CD4-positive, alpha-beta memory T cell (primary cell): Measurements from ENCODE around the gene MYO1D. TPM values are rescaled to one million over a fixed set of nuclear protein-coding genes. Genes with fewer than 3 reads are reported as not detected.

ENCODE experiments used
- CTCF ChIA-PET: fragments of 350-600 bp; sonication (Branson Sonifier 250); formaldehyde crosslinking; loops from one replicate; lab custom pipeline; 2021; ENCODE audit warnings: inconsistent platforms; ENCODE audit not compliant: partially characterized antibody; lab: Charles Lee
- POLR2A ChIA-PET: fragments of 350-600 bp; sonication (Branson Sonifier 250); formaldehyde crosslinking; loops from one replicate; lab custom pipeline; 2021; ENCODE audit not compliant: partially characterized antibody; lab: Charles Lee
- DNase-seq, 5 donors: peaks; one replicate each; pipeline versions ENCODE4 v3.0.0 to v3.0.0-alpha.2; 2020 to 2022; ENCODE audit warnings: mixed read lengths in 1 of 5
- H3K27ac ChIP-seq: one replicate; pipeline ENCODE4 v1.7.0; 2013; ENCODE audit warnings: low read depth, low read length
- H3K27me3 ChIP-seq: 2 replicates; pipeline ENCODE4 v1.7.0; 2013; ENCODE audit warnings: mild to moderate bottlenecking, low read length, moderate library complexity; ENCODE audit not compliant: insufficient read depth
- H3K36me3 ChIP-seq: 2 replicates; pipeline ENCODE4 v1.7.0; 2013; ENCODE audit warnings: mild to moderate bottlenecking, low read length, moderate library complexity; ENCODE audit not compliant: insufficient read depth
- H3K4me1 ChIP-seq: 2 replicates; pipeline ENCODE4 v1.7.0; 2013; ENCODE audit warnings: mild to moderate bottlenecking, low read length, moderate library complexity; ENCODE audit not compliant: insufficient read depth
- H3K4me3 ChIP-seq, 2 donors: one replicate each; pipeline ENCODE4 v1.7.0; 2013; ENCODE audit warnings: low read length in 2 of 2, mild to moderate bottlenecking in 1 of 2
- H3K9me3 ChIP-seq, 2 donors: one replicate each; pipeline ENCODE4 v1.7.0; 2013; ENCODE audit warnings: low read length in 2 of 2, control low read depth in 1 of 2; ENCODE audit not compliant: control insufficient read depth in 1 of 2
- H3K27ac Mint-ChIP-seq, 7 donors: one replicate each; pipeline ENCODE4 v1.8.0; 2020 to 2021; ENCODE audit warnings: mixed read lengths in 7 of 7, mild to moderate bottlenecking in 6 of 7, inconsistent platforms in 3 of 7, moderate library complexity in 3 of 7
- H3K27me3 Mint-ChIP-seq, 2 donors: one replicate each; pipeline ENCODE4 v1.8.0; 2020 to 2021; ENCODE audit warnings: mixed read lengths in 2 of 2
- H3K36me3 Mint-ChIP-seq, 2 donors: one replicate each; pipeline ENCODE4 v1.8.0; 2020 to 2021; ENCODE audit warnings: mixed read lengths in 2 of 2, inconsistent platforms in 1 of 2, mild to moderate bottlenecking in 1 of 2
- H3K4me1 Mint-ChIP-seq, 4 donors: one replicate each; pipeline ENCODE4 v1.8.0; 2020 to 2021; ENCODE audit warnings: mixed read lengths in 4 of 4, mild to moderate bottlenecking in 1 of 4
- H3K4me3 Mint-ChIP-seq, 8 donors: one replicate each; pipeline ENCODE4 v1.8.0; 2020 to 2021; ENCODE audit warnings: mixed read lengths in 8 of 8, mild to moderate bottlenecking in 7 of 8, moderate library complexity in 6 of 8, inconsistent platforms in 3 of 8
- H3K9me3 Mint-ChIP-seq, 8 donors: one replicate each; pipeline ENCODE4 v1.8.0; 2020 to 2021; ENCODE audit warnings: mixed read lengths in 8 of 8, mild to moderate bottlenecking in 5 of 8, inconsistent platforms in 3 of 8, moderate library complexity in 1 of 8
- intact Hi-C: fragments of 100-400 bp; cut with micrococcal nuclease; formaldehyde crosslinking; loops from one replicate; pipeline ENCODE4 v1.15.1; 2023
- polyA plus RNA-seq, 2 donors: library from polyadenylated mRNA; unstranded; fragments of 300-500 nt; fragmentation: Illumina TruSeq; gene quantifications; one replicate each; pipeline ENCODE4 v1.2.3, GENCODE V29; 2021
- total RNA-seq, 2 experiments: library from RNA; stranded (reverse); gene quantifications; one replicate each; pipeline ENCODE4 v1.2.3, GENCODE V29; 2021

MYO1D gene
- total and polyA plus RNA-seq, 4 experiments from 2014 or later = 2.0 to 12.7 (median 10.5) TPM

DNA sequence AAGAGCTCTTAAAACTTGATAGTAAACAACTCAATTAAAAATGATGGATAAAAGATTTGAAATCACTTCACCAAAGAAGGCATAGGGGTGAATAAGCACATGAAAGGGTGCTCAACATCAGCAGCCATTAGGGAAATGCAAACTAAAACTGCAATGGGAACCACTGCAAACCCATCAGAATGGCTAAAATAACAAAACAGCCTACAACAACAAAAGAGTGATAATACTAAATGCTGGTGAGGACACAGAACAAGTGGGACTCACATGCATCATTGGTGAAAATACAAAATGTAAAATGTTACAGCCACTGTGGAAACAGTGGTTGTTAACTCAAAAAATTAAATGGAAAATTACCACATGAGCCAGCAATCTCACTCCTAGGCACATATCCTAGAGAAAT lies 268.7 kb downstream of the MYO1D start:
- intact Hi-C loops = loop anchor here (2.0 kb wide), 1 partner anchor 83 kb away; no protein-coding TSS in a partner anchor
- Histone ChIP-seq H3K27me3 (no peaks in the 10 kb centered on the region), H3K4me3 (no peak overlapping the region), H3K9me3 (no peaks in the 10 kb centered on the region), H3K36me3 (no peaks in the 10 kb centered on the region), H3K4me1 (no peaks in the 10 kb centered on the region), H3K27ac (no peak overlapping the region)
- Mint-ChIP-seq H3K36me3 (peaks cover 0 to 4% of the 10 kb centered on the region in 2 donors), H3K9me3 (no peaks in the 10 kb centered on the region), H3K4me3 (no peak overlapping the region), H3K27ac (no peak overlapping the region), H3K27me3 (no peaks in the 10 kb centered on the region), H3K4me1 (peaks cover 5 to 9% (median 5%) of the 10 kb centered on the region in 4 donors)
- POLR2A ChIA-PET = interaction anchor here (1.3 kb wide), 1 partner anchor 122 kb away, joined by 5 read pairs; the partner anchor contains the start of gene CDK5R1
- CTCF ChIA-PET = interaction anchor here (1.0 to 3.3 kb wide), 5 partner anchors 70 to 145 kb away, joined by 3 to 30 read pairs (median 4); no protein-coding TSS in a partner anchor
- DNase-seq = no peak

DNA sequence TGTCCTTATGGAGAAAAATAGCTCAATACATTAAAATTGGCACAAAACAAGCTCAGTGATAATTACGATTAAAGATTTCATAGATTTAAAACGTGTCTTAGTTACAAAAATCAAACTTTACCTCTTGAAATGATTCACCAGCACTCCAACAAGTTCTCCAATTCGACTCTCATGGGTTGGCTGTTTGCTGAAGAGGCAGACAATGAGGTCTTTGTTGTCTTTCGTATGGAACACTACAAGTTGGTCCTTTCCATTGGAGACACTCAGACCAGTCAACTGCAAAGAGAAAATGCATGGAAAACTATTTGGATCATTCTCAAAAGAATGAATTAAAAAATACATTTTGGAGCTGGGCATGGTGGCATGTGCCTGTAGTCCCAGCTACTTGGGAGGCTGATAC lies 272.0 kb downstream of the MYO1D start:
- Histone ChIP-seq H3K9me3 (no peaks in the 10 kb centered on the region), H3K4me1 (no peaks in the 10 kb centered on the region), H3K27ac (no peak overlapping the region), H3K36me3 (no peaks in the 10 kb centered on the region), H3K27me3 (no peaks in the 10 kb centered on the region), H3K4me3 (no peak overlapping the region)
- DNase-seq = no peak
- intact Hi-C loops = no loop called here
- no peaks in the 10 kb centered on the region for H3K9me3 Mint-ChIP-seq
- H3K27me3 Mint-ChIP-seq = no peaks in the 10 kb centered on the region
- H3K4me3 Mint-ChIP-seq = no peak overlapping the region
- H3K36me3 Mint-ChIP-seq = peaks cover 0 to 13% of the 10 kb centered on the region in 2 donors
- ChIA-PET POLR2A (no interaction called here), CTCF (interaction anchor here (1.1 to 1.8 kb wide), 3 partner anchors 54 to 142 kb away, joined by 3 to 6 read pairs (median 6); no protein-coding TSS in a partner anchor)
- no peak overlapping the region for H3K27ac Mint-ChIP-seq
- H3K4me1 Mint-ChIP-seq = peaks cover 5 to 9% (median 5%) of the 10 kb centered on the region in 4 donors

- Histone ChIP-seq H3K4me3 (no peak overlapping the region), H3K27ac (no peak overlapping the region), H3K4me1 (no peaks in the 10 kb centered on the region), H3K9me3 (no peaks in the 10 kb centered on the region), H3K27me3 (no peaks in the 10 kb centered on the region), H3K36me3 (no peaks in the 10 kb centered on the region)
- no peak for DNase-seq
- Mint-ChIP-seq H3K36me3 (peaks cover 0 to 20% of the 10 kb centered on the region in 2 donors), H3K4me1 (no peaks in the 10 kb centered on the region), H3K27ac (no peak overlapping the region), H3K27me3 (no peaks in the 10 kb centered on the region), H3K9me3 (no peaks in the 10 kb centered on the region), H3K4me3 (no peak overlapping the region)
- ChIA-PET CTCF (interaction anchor here (1.2 to 1.4 kb wide), 2 partner anchors 116 to 118 kb away, joined by 3 to 4 read pairs; no protein-coding TSS in a partner anchor), POLR2A (no interaction called here)
- intact Hi-C loops = no loop called here
Observed at GRCh38 chr17:32602396-32602795, 274.5 kb downstream of the MYO1D start.

DNA sequence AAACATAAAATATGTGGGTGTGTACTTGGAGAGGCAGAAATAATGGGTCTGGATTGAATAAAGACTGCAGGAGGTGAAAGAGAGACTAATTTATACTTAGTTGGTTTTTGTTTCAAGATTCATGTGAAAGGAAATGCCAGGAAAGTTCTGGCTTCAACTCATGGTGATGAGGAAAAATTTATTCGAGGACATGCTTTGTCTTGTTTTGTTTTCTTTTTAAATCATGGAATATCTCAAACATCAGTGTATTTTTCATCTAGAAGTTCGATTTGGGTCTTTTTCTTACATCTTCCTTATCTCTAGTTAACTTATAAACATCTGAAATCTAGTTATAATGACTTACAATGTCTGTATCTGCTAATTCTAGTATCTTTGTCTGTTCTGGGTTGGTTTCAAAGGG lies 275.1 kb downstream of the MYO1D start:
- Histone ChIP-seq H3K9me3 (no peaks in the 10 kb centered on the region), H3K4me1 (no peaks in the 10 kb centered on the region), H3K36me3 (no peaks in the 10 kb centered on the region), H3K4me3 (no peak overlapping the region), H3K27ac (no peak overlapping the region), H3K27me3 (no peaks in the 10 kb centered on the region)
- H3K27me3 Mint-ChIP-seq = no peaks in the 10 kb centered on the region
- no peak overlapping the region for H3K4me3 Mint-ChIP-seq
- no peaks in the 10 kb centered on the region for H3K9me3 Mint-ChIP-seq
- no peak overlapping the region for H3K27ac Mint-ChIP-seq
- intact Hi-C loops = no loop called here
- DNase-seq = no peak
- H3K36me3 Mint-ChIP-seq = peaks cover 0 to 20% of the 10 kb centered on the region in 2 donors
- POLR2A ChIA-PET = no interaction called here
- H3K4me1 Mint-ChIP-seq = no peaks in the 10 kb centered on the region
- CTCF ChIA-PET = no interaction called here

- H3K36me3 ChIP-seq = no peaks in the 10 kb centered on the region
- no peaks in the 10 kb centered on the region for H3K9me3 Mint-ChIP-seq
- H3K4me3 Mint-ChIP-seq = no peak overlapping the region
- ChIA-PET CTCF (no interaction called here), POLR2A (no interaction called here)
- H3K27me3 ChIP-seq = no peaks in the 10 kb centered on the region
- no peaks in the 10 kb centered on the region for H3K4me1 ChIP-seq
- no peaks in the 10 kb centered on the region for H3K4me1 Mint-ChIP-seq
- peaks cover 0 to 12% of the 10 kb centered on the region in 2 donors for H3K36me3 Mint-ChIP-seq
- H3K27ac ChIP-seq = no peak overlapping the region
- H3K27ac Mint-ChIP-seq = no peak overlapping the region
- no peak for DNase-seq
- no peaks in the 10 kb centered on the region for H3K9me3 ChIP-seq
- intact Hi-C loops = no loop called here
- no peak overlapping the region for H3K4me3 ChIP-seq
- no peaks in the 10 kb centered on the region for H3K27me3 Mint-ChIP-seq
Observed at GRCh38 chr17:32596628-32597027, 280.3 kb downstream of the MYO1D start.

GRCh38 chr17:32596206-32596605 lies 280.7 kb downstream of the MYO1D start:
- Mint-ChIP-seq H3K9me3 (no peaks in the 10 kb centered on the region), H3K27me3 (no peaks in the 10 kb centered on the region), H3K27ac (no peak overlapping the region), H3K36me3 (peaks cover 0 to 12% of the 10 kb centered on the region in 2 donors), H3K4me1 (no peaks in the 10 kb centered on the region), H3K4me3 (no peak overlapping the region)
- H3K27ac ChIP-seq = no peak overlapping the region
- H3K27me3 ChIP-seq = no peaks in the 10 kb centered on the region
- POLR2A ChIA-PET = no interaction called here
- CTCF ChIA-PET = no interaction called here
- no peaks in the 10 kb centered on the region for H3K9me3 ChIP-seq
- no peaks in the 10 kb centered on the region for H3K36me3 ChIP-seq
- DNase-seq = no peak
- no peaks in the 10 kb centered on the region for H3K4me1 ChIP-seq
- no peak overlapping the region for H3K4me3 ChIP-seq
- intact Hi-C loops = no loop called here

DNA sequence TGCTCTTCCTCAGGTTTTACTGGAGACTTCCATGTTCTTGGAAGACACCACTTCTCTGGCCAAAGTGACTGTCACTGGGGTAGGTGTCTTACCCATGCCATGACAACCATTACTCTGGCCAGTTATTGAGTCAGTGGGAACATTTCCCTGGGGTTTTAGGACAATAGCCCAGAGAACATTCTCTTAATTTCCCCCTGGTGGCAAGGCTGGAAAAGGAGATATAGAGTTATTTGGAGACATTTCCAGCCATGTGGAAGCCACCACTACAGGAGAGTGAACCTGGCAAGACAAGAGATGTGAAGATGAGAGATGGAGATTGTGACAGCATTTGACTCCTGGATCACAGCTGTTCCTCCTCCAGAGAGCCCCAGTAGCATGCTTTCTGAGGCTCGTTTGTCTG lies 283.9 kb downstream of the MYO1D start:
- Mint-ChIP-seq H3K27ac (no peak overlapping the region), H3K27me3 (no peaks in the 10 kb centered on the region), H3K4me3 (no peak overlapping the region), H3K36me3 (no peaks in the 10 kb centered on the region), H3K9me3 (no peaks in the 10 kb centered on the region), H3K4me1 (no peaks in the 10 kb centered on the region)
- ChIA-PET POLR2A (no interaction called here), CTCF (no interaction called here)
- H3K9me3 ChIP-seq = no peaks in the 10 kb centered on the region
- DNase-seq = no peak
- intact Hi-C loops = no loop called here
- H3K27me3 ChIP-seq = no peaks in the 10 kb centered on the region
- H3K4me1 ChIP-seq = no peaks in the 10 kb centered on the region
- no peak overlapping the region for H3K27ac ChIP-seq
- H3K36me3 ChIP-seq = no peaks in the 10 kb centered on the region
- no peak overlapping the region for H3K4me3 ChIP-seq
